KMS-11 (cell line): ENCODE results near the gene HSDL2.

ENCODE experiments used
- H2AFZ ChIP-seq: fragments of 200-600 bp; sonication (generic); 2 replicates; pipeline ENCODE4 v1.6.1; 2016; ENCODE audit warnings: antibody characterized with exemption, mixed run types, low read depth
- H3K27ac ChIP-seq: fragments of 200-600 bp; sonication (generic); 2 replicates; pipeline ENCODE4 v1.6.1; 2016; ENCODE audit warnings: mild to moderate bottlenecking, mixed run types
- H3K27me3 ChIP-seq: fragments of 200-600 bp; sonication (generic); 2 replicates; pipeline ENCODE4 v1.6.1; 2017; ENCODE audit warnings: mild to moderate bottlenecking, low read depth, mixed run types, moderate library complexity; ENCODE audit not compliant: insufficient read depth
- H3K36me3 ChIP-seq: fragments of 200-600 bp; sonication (generic); 2 replicates; pipeline ENCODE4 v1.6.1; 2017; ENCODE audit warnings: mild to moderate bottlenecking, mixed run types; ENCODE audit not compliant: insufficient read depth
- H3K4me1 ChIP-seq: fragments of 200-600 bp; sonication (generic); 2 replicates; pipeline ENCODE4 v1.6.1; 2016; ENCODE audit warnings: mild to moderate bottlenecking, low read depth, mixed run types; ENCODE audit not compliant: poor library complexity, severe bottlenecking
- H3K4me2 ChIP-seq: fragments of 200-600 bp; sonication (generic); 2 replicates; pipeline ENCODE4 v1.7.0; 2016; ENCODE audit warnings: mild to moderate bottlenecking, mixed run types
- H3K4me3 ChIP-seq: fragments of 200-600 bp; sonication (generic); IDR thresholded peaks from 2 replicates; pipeline ENCODE4 v1.6.1; 2017; ENCODE audit warnings: low read depth, low read length, mixed read lengths; ENCODE audit not compliant: insufficient read depth
- H3K79me2 ChIP-seq: fragments of 200-600 bp; sonication (generic); 2 replicates; pipeline ENCODE4 v1.6.1; 2016; ENCODE audit warnings: low read depth, mixed run types; ENCODE audit not compliant: insufficient read depth
- H3K9ac ChIP-seq: fragments of 200-600 bp; sonication (generic); 2 replicates; pipeline ENCODE4 v1.6.1; 2016; ENCODE audit warnings: mild to moderate bottlenecking, mixed run types
- H4K20me1 ChIP-seq: fragments of 200-600 bp; sonication (generic); 2 replicates; pipeline ENCODE4 v1.6.1; 2016; ENCODE audit warnings: mild to moderate bottlenecking, mixed run types; ENCODE audit not compliant: insufficient read depth
- TF ChIP-seq, protein P1 (sequence below): fragments of 200-600 bp; sonication (generic); conservative IDR thresholded peaks from 2 replicates; pipeline ENCODE4 v1.6.1; 2017; ENCODE audit warnings: low read depth, mild to moderate bottlenecking, antibody characterized with exemption, low read length, moderate library complexity, mixed read lengths

The HSDL2 gene

DNA sequence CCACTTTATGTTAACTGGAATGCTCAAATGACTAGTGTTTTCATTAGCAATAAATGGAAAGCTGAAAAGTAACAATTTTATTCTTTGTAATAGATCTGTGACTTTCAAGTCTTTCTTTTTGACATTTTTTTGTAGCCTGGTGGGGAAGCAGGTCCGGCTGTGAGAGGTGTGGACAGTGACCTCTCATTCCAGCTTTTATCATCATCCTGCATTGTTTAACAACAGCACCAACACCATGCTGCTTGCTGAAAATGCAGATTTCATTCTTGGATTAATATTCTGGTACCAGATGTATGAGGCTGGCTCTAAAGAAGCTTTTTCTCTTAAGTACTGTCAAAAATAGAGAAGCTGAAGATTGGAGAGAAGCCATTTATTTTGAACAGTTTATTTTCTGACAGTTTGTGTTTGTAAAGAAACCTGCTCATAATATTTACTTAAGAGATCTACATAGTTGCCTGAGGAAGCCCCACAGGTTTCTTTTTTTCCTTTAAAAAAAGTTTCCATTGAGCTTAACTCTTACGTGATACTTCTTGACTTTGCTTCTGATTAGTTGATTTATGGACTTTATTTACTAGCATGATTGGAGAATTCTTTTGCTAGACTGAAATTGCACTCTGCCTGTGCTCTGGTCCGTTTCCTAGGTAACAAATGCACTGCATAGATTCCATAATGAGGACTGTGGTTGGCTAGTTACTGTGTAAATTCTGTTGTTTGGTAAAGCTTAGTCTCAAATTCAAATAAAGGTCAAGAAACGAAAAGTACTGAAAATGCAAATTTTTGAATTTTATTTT, 110.2 kb downstream of the HSDL2 start:
- no peak overlapping the region for H3K4me2 ChIP-seq
- TF ChIP-seq, protein P1, sequence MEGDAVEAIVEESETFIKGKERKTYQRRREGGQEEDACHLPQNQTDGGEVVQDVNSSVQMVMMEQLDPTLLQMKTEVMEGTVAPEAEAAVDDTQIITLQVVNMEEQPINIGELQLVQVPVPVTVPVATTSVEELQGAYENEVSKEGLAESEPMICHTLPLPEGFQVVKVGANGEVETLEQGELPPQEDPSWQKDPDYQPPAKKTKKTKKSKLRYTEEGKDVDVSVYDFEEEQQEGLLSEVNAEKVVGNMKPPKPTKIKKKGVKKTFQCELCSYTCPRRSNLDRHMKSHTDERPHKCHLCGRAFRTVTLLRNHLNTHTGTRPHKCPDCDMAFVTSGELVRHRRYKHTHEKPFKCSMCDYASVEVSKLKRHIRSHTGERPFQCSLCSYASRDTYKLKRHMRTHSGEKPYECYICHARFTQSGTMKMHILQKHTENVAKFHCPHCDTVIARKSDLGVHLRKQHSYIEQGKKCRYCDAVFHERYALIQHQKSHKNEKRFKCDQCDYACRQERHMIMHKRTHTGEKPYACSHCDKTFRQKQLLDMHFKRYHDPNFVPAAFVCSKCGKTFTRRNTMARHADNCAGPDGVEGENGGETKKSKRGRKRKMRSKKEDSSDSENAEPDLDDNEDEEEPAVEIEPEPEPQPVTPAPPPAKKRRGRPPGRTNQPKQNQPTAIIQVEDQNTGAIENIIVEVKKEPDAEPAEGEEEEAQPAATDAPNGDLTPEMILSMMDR: no peak
- H3K4me3 ChIP-seq: no peak overlapping the region
- H3K36me3 ChIP-seq: no peaks in the 10 kb centered on the region; the same call in 1 of the 2 replicates
- 0 out of 2 replicates have a peak, but pooled peaks cover 8% of the 10 kb centered on the region for H3K79me2 ChIP-seq
- H3K4me1 ChIP-seq: peaks cover 18% of the 10 kb centered on the region
- no peak overlapping the region for H2AFZ ChIP-seq
- no peaks in the 10 kb centered on the region for H4K20me1 ChIP-seq
- H3K9ac ChIP-seq: no peak overlapping the region
- H3K27ac ChIP-seq: no peak overlapping the region
- no peaks in the 10 kb centered on the region for H3K27me3 ChIP-seq

DNA sequence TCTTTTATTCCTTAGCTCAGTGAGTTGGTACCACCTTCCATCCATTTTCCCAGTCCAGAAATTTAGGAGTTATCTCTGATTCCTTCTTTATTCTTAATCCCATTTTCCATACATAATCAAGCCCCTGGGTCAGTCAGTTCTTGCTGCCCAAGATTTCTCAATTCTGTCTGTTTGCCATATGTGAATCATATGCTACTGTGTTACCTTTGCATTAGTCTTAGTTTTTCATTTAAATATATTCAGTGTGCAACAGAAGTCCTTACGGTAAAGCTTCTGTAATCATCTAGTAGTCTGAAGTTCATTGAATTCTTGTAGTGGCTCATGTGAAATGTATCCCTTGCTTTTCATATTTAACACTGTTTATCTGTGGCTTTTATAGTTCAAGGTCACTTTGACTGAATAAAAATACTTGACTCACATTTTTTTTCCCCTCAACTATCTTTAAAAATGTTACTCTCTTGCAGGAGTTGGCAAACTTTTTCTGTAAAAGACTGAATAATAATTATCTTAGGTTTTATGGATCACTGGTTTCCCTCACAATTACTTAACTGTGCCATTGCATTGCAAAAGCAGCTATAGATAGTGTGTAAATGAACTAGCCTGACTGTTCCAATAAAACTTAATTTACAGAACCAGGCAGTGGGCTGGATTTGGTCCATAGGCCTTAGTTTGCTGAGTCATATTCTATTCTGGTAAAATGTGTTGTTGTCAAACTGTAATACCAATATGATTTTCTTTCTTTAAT, 113.7 kb downstream of the HSDL2 start:
- Histone ChIP-seq H3K9ac (no peak overlapping the region), H4K20me1 (no peaks in the 10 kb centered on the region), H3K4me3 (no peak overlapping the region), H3K27me3 (no peaks in the 10 kb centered on the region), H3K36me3 (no peaks in the 10 kb centered on the region; the same call in 1 of the 2 replicates), H3K4me1 (peaks cover 2% of the 10 kb centered on the region), H3K79me2 (no peaks in the 10 kb centered on the region), H2AFZ (no peak overlapping the region), H3K27ac (no peak overlapping the region), H3K4me2 (no peak overlapping the region)
- TF ChIP-seq, protein P1: no peak

DNA sequence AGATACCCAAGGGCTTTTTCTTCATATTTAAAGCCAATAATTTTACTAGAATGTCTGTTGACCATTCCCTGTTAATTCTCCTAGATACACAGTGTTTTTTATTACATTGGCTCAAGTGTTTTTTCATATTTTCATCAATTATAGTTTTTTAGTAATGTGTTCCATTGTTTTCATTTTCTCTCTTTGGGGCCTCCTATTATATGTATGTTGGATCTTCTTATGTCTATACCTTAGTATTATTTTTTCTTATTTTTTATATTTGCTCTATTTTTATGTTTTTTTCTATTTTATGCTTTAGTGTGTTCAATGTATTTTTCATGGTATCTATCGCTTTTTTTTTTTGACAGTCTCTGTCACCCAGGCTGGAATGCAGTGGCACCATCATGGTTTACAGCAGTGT, 114.2 kb downstream of the HSDL2 start:
- Histone ChIP-seq H3K36me3 (no peaks in the 10 kb centered on the region; the same call in 1 of the 2 replicates), H3K9ac (no peak overlapping the region), H3K27me3 (no peaks in the 10 kb centered on the region), H2AFZ (no peak overlapping the region), H3K4me3 (no peak overlapping the region), H3K79me2 (no peaks in the 10 kb centered on the region), H4K20me1 (no peaks in the 10 kb centered on the region), H3K4me1 (no peaks in the 10 kb centered on the region), H3K27ac (no peak overlapping the region), H3K4me2 (no peak overlapping the region)
- TF ChIP-seq, protein P1: no peak

DNA sequence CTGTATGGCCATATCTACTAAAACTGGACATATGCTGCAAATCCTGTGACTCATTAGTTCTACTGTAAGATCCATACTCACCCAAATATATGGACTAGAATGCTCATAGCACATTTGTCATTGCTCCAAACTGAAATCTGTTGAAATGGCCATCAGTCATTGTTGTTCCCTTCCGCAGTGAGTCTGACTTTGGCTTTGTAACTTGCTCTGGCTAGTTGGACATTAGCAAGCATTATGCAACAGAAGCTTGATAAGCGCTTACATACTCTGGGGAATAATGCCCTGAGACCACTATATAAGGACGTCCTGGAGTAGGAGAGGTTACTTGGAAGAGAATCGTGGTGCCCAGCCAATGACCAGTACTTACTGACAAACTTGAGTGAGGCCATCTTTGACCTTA, 115.7 kb downstream of the HSDL2 start:
- Histone ChIP-seq H3K27me3 (no peaks in the 10 kb centered on the region), H3K4me1 (no peaks in the 10 kb centered on the region), H3K27ac (no peak overlapping the region), H3K4me3 (no peak overlapping the region), H2AFZ (no peak overlapping the region), H3K79me2 (no peaks in the 10 kb centered on the region), H3K4me2 (no peak overlapping the region), H3K36me3 (no peaks in the 10 kb centered on the region; the same call in 1 of the 2 replicates), H4K20me1 (no peaks in the 10 kb centered on the region), H3K9ac (no peak overlapping the region)
- TF ChIP-seq, protein P1: no peak
